Stimulated activated CD8-positive, alpha-beta memory T cell treated with anti-CD3 and anti-CD28 coated beads, Interleukin-12 subunit alpha, Interleukin-12 subunit beta, amount 100 ng/mL, for 1 hour (primary cell): ENCODE results near the gene MINDY4.

Source experiments
- DNase-seq: peaks from one replicate; pipeline ENCODE4 v3.0.0-alpha.2; 2020; ENCODE audit warnings: low read depth

Gene MINDY4

GRCh38 chr7:30930621-30931020, 159.4 kb downstream of the MINDY4 start:
- no peak for DNase-seq

DNA sequence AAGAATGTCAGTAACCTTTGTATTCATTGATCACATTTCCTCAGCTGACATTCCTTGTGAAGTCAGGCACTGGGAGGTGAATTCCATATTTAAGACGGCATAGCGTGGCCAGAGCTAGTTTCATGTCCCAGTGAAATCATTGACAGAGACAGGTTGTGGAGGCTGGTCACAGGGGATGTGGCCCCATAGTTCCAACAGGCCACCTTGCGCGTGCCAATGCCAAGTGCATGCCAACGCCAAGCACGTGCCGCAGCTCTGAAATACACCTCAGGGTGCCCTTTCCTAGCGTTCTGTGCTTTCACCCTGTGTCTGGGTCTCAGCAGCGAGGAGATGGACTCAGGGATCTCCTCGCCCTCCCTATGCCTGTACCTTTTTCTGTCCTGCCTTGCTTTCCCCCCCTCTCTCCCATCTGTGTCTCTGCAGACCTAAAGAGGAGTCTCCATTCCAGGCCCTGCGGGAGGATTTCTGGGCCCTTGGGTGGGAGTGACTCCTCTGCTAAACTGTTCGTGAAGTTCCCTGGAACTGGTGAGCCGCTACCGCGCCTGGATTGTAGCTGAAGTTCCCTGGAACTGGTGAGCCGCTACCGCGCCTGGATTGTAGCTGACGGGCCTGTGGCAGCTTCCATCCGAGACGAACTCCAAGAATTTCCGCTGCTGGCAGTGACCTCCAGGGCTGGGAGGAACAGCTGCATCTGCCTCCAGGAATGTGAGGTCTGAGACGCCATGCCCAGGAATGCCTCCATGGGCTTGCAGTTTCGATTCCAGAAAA, 160.1 kb downstream of the MINDY4 start:
- DNase-seq, result no peak

GRCh38 chr7:30931929-30932540, 160.8 kb downstream of the MINDY4 start:
- no peak for DNase-seq

GRCh38 chr7:30932562-30932961, 161.3 kb downstream of the MINDY4 start:
- DNase-seq, result no peak

- DNase-seq, result no peak
Measured at GRCh38 chr7:30933124-30933974, 162.1 kb downstream of the MINDY4 start.

DNA sequence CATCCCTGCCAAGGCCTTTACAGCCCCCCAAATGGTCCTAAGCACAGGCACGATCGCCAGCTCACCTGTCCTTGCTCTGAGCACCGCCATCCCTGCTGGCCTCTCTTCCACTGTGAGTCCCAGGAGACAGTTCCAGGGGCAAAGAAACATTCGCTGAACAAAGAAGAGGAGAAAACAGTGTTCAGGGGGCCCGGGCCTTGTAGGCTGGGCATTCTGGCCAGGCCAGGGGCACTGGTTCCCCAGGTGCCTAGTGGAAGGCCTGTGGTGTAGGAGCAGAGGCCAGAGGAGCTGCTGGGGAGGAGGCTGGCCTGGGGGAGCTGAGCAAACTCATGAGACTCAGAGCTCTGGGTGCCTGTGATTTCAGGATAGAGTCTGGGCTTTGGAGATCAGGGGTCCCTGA, 163.0 kb downstream of the MINDY4 start:
- no peak for DNase-seq

- no peak for DNase-seq
Measured at GRCh38 chr7:30934732-30935568, 163.7 kb downstream of the MINDY4 start.

GRCh38 chr7:30935569-30935877, 164.3 kb downstream of the MINDY4 start:
- DNase-seq, result no peak

DNA sequence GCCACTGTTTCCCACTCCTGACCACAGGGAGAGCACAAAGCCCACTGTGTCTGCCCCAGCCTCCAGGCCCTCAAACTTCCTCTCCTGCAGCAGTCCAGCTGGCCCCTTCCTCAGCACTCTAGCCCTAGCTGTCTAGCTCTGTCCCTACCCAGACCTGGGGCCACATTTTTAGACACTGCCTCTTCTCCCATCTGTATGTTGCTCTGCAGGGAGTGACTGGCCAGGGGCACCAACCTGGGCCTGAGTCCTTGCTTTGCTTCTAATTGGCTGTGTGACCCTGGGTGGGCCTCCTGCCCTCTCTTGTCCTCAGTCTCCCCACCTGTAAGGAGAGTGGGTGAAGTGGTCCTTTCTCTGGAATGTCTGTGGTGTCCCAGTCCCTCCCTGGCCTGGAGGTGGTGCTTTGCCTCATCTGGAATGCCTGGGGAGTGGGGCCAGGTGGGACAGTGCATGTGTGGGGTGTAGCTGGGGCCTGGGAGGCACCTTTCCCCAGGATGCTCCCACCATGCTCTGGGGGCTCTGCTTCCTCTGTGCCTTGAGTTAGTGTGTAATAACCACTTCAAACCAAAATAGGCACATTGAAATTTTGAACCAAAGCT, 165.5 kb downstream of the MINDY4 start:
- no peak for DNase-seq

DNA sequence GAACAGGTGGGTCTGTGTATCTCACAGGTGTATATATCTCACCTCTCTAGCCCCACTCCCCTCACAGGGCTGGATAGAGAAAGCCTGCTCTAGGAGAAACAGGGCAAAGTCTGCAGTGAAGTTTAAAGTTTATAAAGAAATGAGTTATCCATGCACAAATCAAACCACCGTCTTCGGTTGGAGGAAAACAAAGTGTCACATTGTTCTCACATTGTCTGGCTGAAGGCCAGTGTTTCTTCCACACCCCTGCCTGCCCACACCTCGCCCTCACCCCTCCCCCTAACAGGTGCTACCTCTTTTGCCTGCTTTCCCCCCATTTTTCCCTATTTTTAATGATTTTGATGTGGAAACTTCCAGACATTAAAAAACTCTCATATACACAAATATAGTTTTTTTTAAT, 166.2 kb downstream of the MINDY4 start:
- no peak for DNase-seq

GRCh38 chr7:30938435-30939316, 167.5 kb downstream of the MINDY4 start:
- DNase-seq, result peak; percentile 17

DNA sequence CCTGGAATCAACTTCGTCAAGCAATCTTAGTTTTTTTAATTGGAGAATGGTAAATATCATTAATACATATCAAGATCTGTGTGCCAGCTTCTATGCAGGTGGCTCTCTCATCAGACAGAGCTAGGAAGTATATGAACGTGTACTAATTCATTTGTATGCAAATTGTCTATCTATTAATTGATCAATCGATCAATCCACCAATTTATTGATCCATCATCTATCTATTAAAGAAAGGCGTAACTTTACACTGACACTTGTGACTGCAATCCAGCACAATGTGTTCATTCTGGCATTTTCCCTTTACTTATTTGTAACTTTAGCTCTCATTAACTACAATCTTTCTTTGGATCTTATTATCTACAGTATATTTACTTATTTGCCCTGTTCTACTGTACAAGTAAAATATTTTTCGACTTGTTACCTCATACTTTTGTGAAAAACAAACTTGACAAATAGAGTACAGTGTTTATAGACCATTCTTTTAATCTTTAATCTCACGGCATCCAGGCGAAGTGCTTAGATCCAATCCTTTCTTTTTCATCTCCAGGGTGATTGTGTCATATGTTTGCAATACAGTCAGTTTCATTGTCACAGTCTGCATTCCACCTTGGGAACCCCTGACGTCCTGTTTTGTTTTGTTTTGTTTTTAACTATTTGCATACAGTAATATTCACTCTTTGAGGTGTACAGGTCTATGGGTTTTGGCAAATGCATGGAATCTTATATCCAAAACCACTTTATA, 170.5 kb downstream of the MINDY4 start:
- no peak for DNase-seq
